Spleen (tissue), 11 donors: ENCODE measurements around the gene ETNK2. TPM values are rescaled to one million over a fixed set of nuclear protein-coding genes. Genes with fewer than 3 reads are reported as not detected.

Experiments used
- DNase-seq: peaks from one replicate; pipeline ENCODE4 v3.0.0-alpha.2; 2020
- H3K27ac ChIP-seq, 8 donors: fragments of 200-600 bp; sonication (generic) in 7 of 8; 1 replicate in 4 of 8; 2 replicates in 4 of 8; pipeline versions ENCODE4 v1.5.0 to v1.8.0; 2016 to 2021; ENCODE audit warnings: inconsistent platforms in 4 of 8, mild to moderate bottlenecking in 4 of 8, moderate library complexity in 1 of 8
- H3K27me3 ChIP-seq, 7 donors: fragments of 200-600 bp; sonication (generic) in 6 of 7; replicated peaks in 1 of 7; 1 replicate in 4 of 7; 2 replicates in 3 of 7; pipeline versions ENCODE4 v1.5.0 to v1.8.0; 2016 to 2021; ENCODE audit warnings: inconsistent platforms in 3 of 7, mild to moderate bottlenecking in 1 of 7
- H3K36me3 ChIP-seq, 6 donors: fragments of 200-600 bp; sonication (generic) in 5 of 6; 1 replicate in 4 of 6; 2 replicates in 2 of 6; pipeline versions ENCODE4 v1.5.0 to v1.8.0; 2016 to 2021; ENCODE audit warnings: inconsistent platforms in 2 of 6
- H3K4me1 ChIP-seq, 6 donors: fragments of 200-600 bp; sonication (generic) in 5 of 6; 1 replicate in 3 of 6; 2 replicates in 3 of 6; pipeline versions ENCODE4 v1.5.0 to v1.8.0; 2016 to 2021; ENCODE audit warnings: inconsistent platforms in 3 of 6
- H3K4me3 ChIP-seq, 8 donors: fragments of 200-600 bp; sonication (generic) in 7 of 8; 1 replicate in 4 of 8; 2 replicates in 4 of 8; pipeline versions ENCODE4 v1.5.0 to v1.8.0; 2016 to 2021; ENCODE audit warnings: inconsistent platforms in 4 of 8, mild to moderate bottlenecking in 4 of 8, moderate library complexity in 2 of 8
- H3K9me3 ChIP-seq, 8 donors: fragments of 200-600 bp; sonication (generic) in 7 of 8; 1 replicate in 4 of 8; 2 replicates in 4 of 8; pipeline versions ENCODE4 v1.5.0 to v1.8.0; 2016 to 2021; ENCODE audit warnings: inconsistent platforms in 4 of 8
- CTCF ChIP-seq, 11 experiments: fragments of 200-600 bp in 7 of 11; fragments of 450-650 bp in 4 of 11; sonication (generic) in 4 of 11; IDR thresholded peaks in 8 of 11; conservative IDR thresholded peaks in 3 of 11; 1 replicate in 7 of 11; 2 replicates in 4 of 11; pipeline versions ENCODE4 v1.4.0 to v1.8.0; 2016 to 2021; ENCODE audit warnings: antibody characterized with exemption in 11 of 11, inconsistent platforms in 4 of 11, mild to moderate bottlenecking in 1 of 11
- POLR2A ChIP-seq, 3 donors: fragments of 450-650 bp; IDR thresholded peaks; one replicate each; pipeline ENCODE4 v1.5.1; 2017; ENCODE audit warnings: antibody characterized with exemption in 3 of 3, mild to moderate bottlenecking in 1 of 3
- POLR2AphosphoS5 ChIP-seq, 3 donors: sonication (generic); formaldehyde crosslinking; IDR thresholded peaks; one replicate each; pipeline ENCODE4 v1.5.1; 2017; ENCODE audit warnings: antibody characterized with exemption in 3 of 3
- WGBS, 5 donors: extraction: QIAGEN DNeasy Blood & Tissue Kit in 3 of 5; methylation state at CpG; one replicate each; pipeline versions ENCODE4 v1.1.5 to v1.1.7; 2013 to 2018; 5-methylcytosine and 5-hydroxymethylcytosine counted together
- intact Hi-C: fragments of 100-400 bp; cut with DNase I; formaldehyde crosslinking; loops from one replicate; pipeline ENCODE4 v1.15.0; 2023; ENCODE audit warnings: low total_unique reads
- polyA plus RNA-seq, 3 donors: library from polyadenylated mRNA; stranded (reverse); fragments of 200-250 nt; gene quantifications; one replicate each; pipeline ENCODE4 v1.2.1, GENCODE V29; 2013
- total RNA-seq, 7 donors: library from RNA; depleted of rRNA in 3 of 7; stranded (reverse); fragments of >200 nt in 3 of 7; fragmentation: NEBNext Ultra II Directional in 4 of 7; extraction: Animal tissue kit (Norgen Biotek cat#: 25700) in 4 of 7; gene quantifications; one replicate each; pipeline versions ENCODE4 v1.1.0 to v1.2.1, GENCODE V29; 2016 to 2021
- donor health status: healthy with polysubstance abuse.
- donor health status: DM: no; HTN: no; CAD: no; lungs with moderate emphysema.
- donor health status: DM: no; HTN: no; CAD: no.
- donor health status: Bipolar disorder and iron deficiency.
- donor health status: healthy.
- donor health status: DM: no; HTN: no; CAD: no.
- donor health status: DM: yes; HTN: yes; CAD: no.

The ETNK2 gene
- total and polyA plus RNA-seq, 10 donors, result 1.9 to 20.8 (median 5.6) TPM

DNA sequence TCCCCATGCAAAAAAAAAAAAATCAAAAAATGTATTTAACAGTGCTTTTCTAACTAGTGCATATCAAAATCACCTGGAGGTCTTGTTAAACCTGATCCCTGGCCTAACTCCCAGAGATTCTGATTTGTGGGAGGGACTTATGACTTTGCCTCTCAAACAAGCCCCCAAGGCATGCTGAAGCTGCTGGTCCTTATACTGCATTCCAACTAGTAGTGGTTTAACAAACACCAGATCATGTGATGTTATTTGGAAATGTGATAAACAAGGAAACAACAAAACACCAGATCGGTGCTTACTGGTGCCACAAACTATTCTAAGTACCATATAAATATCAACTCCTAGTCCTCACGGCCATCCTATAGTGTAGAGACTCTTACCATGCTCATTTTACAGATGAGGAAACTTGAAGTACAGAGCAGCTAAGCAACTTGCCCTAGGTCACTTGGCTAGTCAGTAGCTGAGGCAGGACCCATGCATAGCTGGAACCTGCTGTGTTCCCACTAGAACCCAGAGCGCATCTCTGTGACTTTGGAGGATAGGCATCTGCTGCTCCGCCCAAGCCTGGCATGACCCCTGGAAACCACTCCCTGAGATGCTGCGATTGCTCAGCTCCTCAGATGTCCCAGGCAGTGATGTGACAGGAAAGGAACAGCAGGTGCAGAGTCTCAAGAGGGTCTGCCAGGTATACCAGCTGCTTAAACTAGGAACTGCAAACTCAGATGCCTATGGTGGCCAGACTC is 40.8 kb downstream of the ETNK2 start:
- Histone ChIP-seq H3K4me3 (no peak overlapping the region), H3K9me3 (no peaks in the 10 kb centered on the region), H3K27me3 (no peaks in the 10 kb centered on the region), H3K27ac (no peak overlapping the region), H3K4me1 (peaks cover 0 to 32% (median 16%) of the 10 kb centered on the region in 6 donors), H3K36me3 (no peaks in the 10 kb centered on the region)
- intact Hi-C loops, result no loop called here
- DNase-seq, result no peak
- WGBS, 5 donors, result 75 to 91% (median 83%) methylated on average over 5 of the region's 5 CpGs
- TF ChIP-seq CTCF (IDR thresholded peaks at IDR 0.05 in 8 of 11, conservative IDR thresholded peaks at IDR 0.05 in 3 of 11), result no peak
- no peak for TF ChIP-seq POLR2A (IDR thresholded peaks at IDR 0.05)
- TF ChIP-seq POLR2AphosphoS5 (IDR thresholded peaks at IDR 0.05), result no peak

- H3K27me3 ChIP-seq, result no peaks in the 10 kb centered on the region
- WGBS, 5 donors, result 52 to 72% (median 55%) methylated on average over 17 to 21 of the region's 21 CpGs
- intact Hi-C loops, result no loop called here
- TF ChIP-seq POLR2AphosphoS5 (IDR thresholded peaks at IDR 0.05), result peak in 1 of 3 donors; percentile 40
- TF ChIP-seq CTCF (IDR thresholded peaks at IDR 0.05 in 8 of 11, conservative IDR thresholded peaks at IDR 0.05 in 3 of 11), result no peak
- TF ChIP-seq POLR2A (IDR thresholded peaks at IDR 0.05), result no peak
- H3K27ac ChIP-seq, result peak overlapping the region in 6 of 8 donors; percentile 11 to 66 (median 54)
- DNase-seq, result no peak
- no peaks in the 10 kb centered on the region for H3K9me3 ChIP-seq
- H3K36me3 ChIP-seq, result no peaks in the 10 kb centered on the region
- no peak overlapping the region for H3K4me3 ChIP-seq
- peaks cover 8 to 57% (median 33%) of the 10 kb centered on the region in 6 donors for H3K4me1 ChIP-seq
Measured at GRCh38 chr1:204108312-204109141, 43.3 kb downstream of the ETNK2 start.

- Histone ChIP-seq H3K27me3 (no peaks in the 10 kb centered on the region), H3K27ac (peak overlapping the region in 4 of 8 donors; percentile 11 to 66 (median 62)), H3K36me3 (no peaks in the 10 kb centered on the region), H3K4me1 (peaks cover 14 to 63% (median 39%) of the 10 kb centered on the region in 6 donors), H3K4me3 (no peak overlapping the region), H3K9me3 (no peaks in the 10 kb centered on the region)
- intact Hi-C loops, result no loop called here
- TF ChIP-seq POLR2A (IDR thresholded peaks at IDR 0.05) (no peak), CTCF (IDR thresholded peaks at IDR 0.05 in 8 of 11, conservative IDR thresholded peaks at IDR 0.05 in 3 of 11) (no peak), POLR2AphosphoS5 (IDR thresholded peaks at IDR 0.05) (no peak)
- 87 to 96% (median 92%) methylated on average over 2 of the region's 2 CpGs for WGBS, 5 donors
- DNase-seq, result no peak
Measured at GRCh38 chr1:204107892-204108291, 44.0 kb downstream of the ETNK2 start.

DNA sequence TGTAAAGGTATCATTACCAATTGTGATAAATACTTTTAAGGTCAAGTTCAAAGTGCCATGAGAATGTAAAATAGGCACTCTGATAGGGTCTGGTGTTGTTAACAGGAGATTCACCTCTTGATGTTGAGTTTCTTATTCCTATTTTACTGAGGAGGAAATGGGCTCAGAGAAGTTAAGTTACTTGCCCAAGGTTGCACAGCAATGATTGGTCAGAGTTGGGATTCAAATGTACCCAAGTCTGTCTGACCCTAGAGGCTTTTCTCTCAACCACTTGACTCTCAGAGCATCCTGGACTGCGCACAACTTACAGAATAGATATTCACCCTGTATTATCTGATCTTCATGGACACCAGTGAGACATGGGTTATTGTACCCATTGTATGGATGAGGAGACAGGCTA is 45.0 kb downstream of the ETNK2 start:
- peaks cover 15 to 74% (median 49%) of the 10 kb centered on the region in 6 donors for H3K4me1 ChIP-seq
- WGBS, 5 donors, result 93 to 100% (median 96%) methylated on average over 1 of the region's 1 CpG
- no peaks in the 10 kb centered on the region for H3K36me3 ChIP-seq
- no peak for DNase-seq
- no peak overlapping the region for H3K4me3 ChIP-seq
- H3K9me3 ChIP-seq, result no peaks in the 10 kb centered on the region
- no peak overlapping the region for H3K27ac ChIP-seq
- intact Hi-C loops, result no loop called here
- TF ChIP-seq POLR2A (IDR thresholded peaks at IDR 0.05), result no peak
- TF ChIP-seq POLR2AphosphoS5 (IDR thresholded peaks at IDR 0.05), result no peak
- TF ChIP-seq CTCF (IDR thresholded peaks at IDR 0.05 in 8 of 11, conservative IDR thresholded peaks at IDR 0.05 in 3 of 11), result no peak
- H3K27me3 ChIP-seq, result peaks cover 0 to 4% (median 0%) of the 10 kb centered on the region in 7 donors
